HEK293 (cell line): ENCODE data around the gene RPS24.
A peak's percentile ranks its signal among the peaks of the same experiment; 100 is the strongest.
"Not testable (repeated sequence)": the region's sequence is repeated elsewhere in the genome, so short reads cannot be mapped to it uniquely, and the experiment has no call there.

ENCODE experiments used
- CTCF ChIA-PET: fragments of 350-600 bp; formaldehyde crosslinking; extraction: SDS; loops from one replicate; lab custom pipeline; 2021; ENCODE audit warnings: antibody characterized with exemption; lab: Yijun Ruan, JAX
- POLR2A ChIA-PET: fragments of 300-600 bp; formaldehyde crosslinking; extraction: SDS; loops from one replicate; lab custom pipeline; 2020; ENCODE audit warnings: antibody characterized with exemption, inconsistent platforms; lab: Yijun Ruan, JAX
- H3K27ac ChIP-seq: fragments of 200-500 bp; sonication (Bioruptor generic); 2 replicates; pipeline ENCODE4 v1.5.1; 2014; ENCODE audit warnings: low read depth, low read length, control low read depth, inconsistent platforms; ENCODE audit errors: extremely low read depth
- H3K36me3 ChIP-seq, 2 experiments: fragments of 200-500 bp in 1 of 2; sonication (Bioruptor generic) in 1 of 2; 1 replicate in 1 of 2; 2 replicates in 1 of 2; pipeline ENCODE4 v1.5.1; 2014 to 2017; ENCODE audit warnings: inconsistent platforms in 2 of 2, low read length in 2 of 2; ENCODE audit not compliant: control insufficient read depth in 2 of 2, insufficient read depth in 1 of 2
- H3K4me1 ChIP-seq: fragments of 200-500 bp; sonication (Bioruptor generic); 2 replicates; pipeline ENCODE4 v1.5.1; 2014; ENCODE audit warnings: mild to moderate bottlenecking, low read length, inconsistent platforms; ENCODE audit not compliant: control insufficient read depth, insufficient read depth
- H3K4me3 ChIP-seq: 2 replicates; pipeline ENCODE4 v1.5.1; 2011; ENCODE audit warnings: low read depth, mild to moderate bottlenecking, control low read depth, low read length, moderate library complexity
- H3K9me3 ChIP-seq: fragments of 200-500 bp; sonication (Bioruptor generic); 2 replicates; pipeline ENCODE4 v1.5.1; 2014; ENCODE audit warnings: low read depth, low read length, inconsistent platforms; ENCODE audit not compliant: control insufficient read depth, insufficient read depth
- KLF1 ChIP-seq: fragments of 450-650 bp; formaldehyde crosslinking; IDR thresholded peaks from 2 replicates; pipeline ENCODE4 v1.5.1; 2016; ENCODE audit warnings: missing biosample characterization, missing genetic modification characterization
- ZBTB8A ChIP-seq: fragments of 450-650 bp; formaldehyde crosslinking; IDR thresholded peaks from 2 replicates; pipeline ENCODE4 v1.5.1; 2016; ENCODE audit warnings: missing biosample characterization, missing genetic modification characterization
- ZNF146 ChIP-seq: fragments of 450-650 bp; formaldehyde crosslinking; IDR thresholded peaks from 2 replicates; pipeline ENCODE4 v1.5.1; 2016; ENCODE audit warnings: missing biosample characterization, missing genetic modification characterization
- ZNF175 ChIP-seq: fragments of 450-650 bp; formaldehyde crosslinking; IDR thresholded peaks from 2 replicates; pipeline ENCODE4 v1.5.1; 2016; ENCODE audit warnings: missing biosample characterization, missing genetic modification characterization
- ZNF2 ChIP-seq: fragments of 450-650 bp; formaldehyde crosslinking; IDR thresholded peaks from 2 replicates; pipeline ENCODE4 v1.5.1; 2016; ENCODE audit warnings: missing biosample characterization, missing genetic modification characterization
- ZNF202 ChIP-seq: fragments of 450-650 bp; formaldehyde crosslinking; IDR thresholded peaks from 2 replicates; pipeline ENCODE4 v1.5.1; 2016; ENCODE audit warnings: missing biosample characterization, missing genetic modification characterization, borderline replicate concordance
- ZNF248 ChIP-seq: fragments of 450-650 bp; formaldehyde crosslinking; IDR thresholded peaks from 2 replicates; pipeline ENCODE4 v1.5.1; 2017; ENCODE audit warnings: missing biosample characterization, missing genetic modification characterization
- ZNF473 ChIP-seq: fragments of 450-650 bp; formaldehyde crosslinking; IDR thresholded peaks from 2 replicates; pipeline ENCODE4 v1.5.1; 2017; ENCODE audit warnings: missing biosample characterization, missing genetic modification characterization
- ZNF785 ChIP-seq: fragments of 450-650 bp; formaldehyde crosslinking; IDR thresholded peaks from 2 replicates; pipeline ENCODE4 v1.5.1; 2016; ENCODE audit warnings: missing biosample characterization, missing genetic modification characterization
- ZNF837 ChIP-seq: fragments of 450-650 bp; formaldehyde crosslinking; IDR thresholded peaks from 2 replicates; pipeline ENCODE4 v1.5.1; 2016; ENCODE audit warnings: missing biosample characterization, missing genetic modification characterization
- TF ChIP-seq, protein P1 (sequence below): fragments of 450-650 bp; formaldehyde crosslinking; IDR thresholded peaks from 2 replicates; pipeline ENCODE4 v1.5.1; 2016; ENCODE audit warnings: missing biosample characterization, missing genetic modification characterization
- TF ChIP-seq, protein P2 (sequence below): fragments of 450-650 bp; formaldehyde crosslinking; IDR thresholded peaks from 2 replicates; pipeline ENCODE4 v1.5.1; 2016; ENCODE audit warnings: missing biosample characterization, missing genetic modification characterization
- TF ChIP-seq, protein P3 (sequence below): fragments of 450-650 bp; formaldehyde crosslinking; IDR thresholded peaks from 2 replicates; pipeline ENCODE4 v1.5.1; 2016; ENCODE audit warnings: missing biosample characterization, missing genetic modification characterization
- TF ChIP-seq, protein P4 (sequence below): fragments of 450-650 bp; formaldehyde crosslinking; IDR thresholded peaks from 2 replicates; pipeline ENCODE4 v1.5.1; 2016; ENCODE audit warnings: missing biosample characterization, missing genetic modification characterization, borderline replicate concordance
- TF ChIP-seq, protein P5 (sequence below): fragments of 450-650 bp; formaldehyde crosslinking; IDR thresholded peaks from 2 replicates; pipeline ENCODE4 v1.5.1; 2016; ENCODE audit warnings: missing biosample characterization, missing genetic modification characterization
- TF ChIP-seq, protein P6 (sequence below): fragments of 450-650 bp; formaldehyde crosslinking; IDR thresholded peaks from 2 replicates; pipeline ENCODE4 v1.5.1; 2017; ENCODE audit warnings: missing biosample characterization, missing genetic modification characterization

The RPS24 gene

DNA sequence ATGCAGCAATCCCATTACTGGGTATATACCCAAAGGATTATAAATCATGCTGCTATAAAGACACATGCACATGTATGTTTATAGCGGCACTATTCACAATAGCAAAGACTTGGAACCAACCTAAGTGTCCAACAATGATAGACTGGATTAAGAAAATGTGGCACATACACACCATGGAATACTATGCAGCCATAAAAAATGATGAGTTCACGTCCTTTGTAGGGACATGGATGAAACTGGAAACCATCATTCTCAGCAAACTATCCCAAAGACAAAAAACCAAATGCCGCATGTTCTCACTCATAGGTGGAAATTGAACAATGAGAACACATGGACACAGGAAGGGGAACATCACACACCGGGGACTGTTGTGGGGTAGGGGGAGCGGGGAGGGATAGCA lies 34.9 kb upstream of the RPS24 start:
- POLR2A ChIA-PET, H3K4me1 ChIP-seq, H3K4me3 ChIP-seq, H3K9me3 ChIP-seq, CTCF ChIA-PET: not testable (repeated sequence)
- peaks cover 30 to 53% of the 10 kb centered on the region in 2 experiments for H3K36me3 ChIP-seq
- TF ChIP-seq ZNF146 (tag by site-specific recombination): peak; percentile 98
- TF ChIP-seq, protein P1, sequence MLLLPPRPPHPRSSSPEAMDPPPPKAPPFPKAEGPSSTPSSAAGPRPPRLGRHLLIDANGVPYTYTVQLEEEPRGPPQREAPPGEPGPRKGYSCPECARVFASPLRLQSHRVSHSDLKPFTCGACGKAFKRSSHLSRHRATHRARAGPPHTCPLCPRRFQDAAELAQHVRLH (tag by site-specific recombination): peak; percentile 69
- TF ChIP-seq, all 188 proteins: peak for 2; not testable (repeated sequence) for 186
- not testable (repeated sequence) for H3K27ac ChIP-seq

DNA sequence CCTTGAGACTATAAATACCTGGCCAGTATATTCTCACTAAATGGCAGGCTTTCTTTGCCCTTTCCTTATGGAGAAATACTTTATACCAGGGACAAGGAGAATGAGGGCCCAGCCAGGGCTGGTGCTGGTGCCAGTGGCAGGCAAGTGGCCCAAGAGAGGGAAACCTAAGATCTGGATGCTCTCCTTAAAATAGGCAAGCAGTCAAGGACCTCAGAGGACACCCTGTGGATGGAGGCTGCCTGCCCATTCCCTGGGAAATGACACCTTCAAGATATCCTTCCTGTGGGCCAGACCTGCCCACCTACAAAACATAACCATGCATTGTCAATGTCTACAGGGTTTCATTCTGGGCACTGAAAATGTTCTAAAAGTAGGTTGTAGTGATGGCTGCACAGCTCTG lies 33.5 kb upstream of the RPS24 start:
- no peaks in the 10 kb centered on the region for H3K9me3 ChIP-seq
- ChIA-PET POLR2A (no interaction called here), CTCF (no interaction called here)
- H3K4me3 ChIP-seq: no peak overlapping the region
- 0 out of 2 replicates have a peak, but pooled peaks cover 3% of the 10 kb centered on the region for H3K4me1 ChIP-seq
- peaks cover 34 to 61% of the 10 kb centered on the region in 2 experiments for H3K36me3 ChIP-seq
- H3K27ac ChIP-seq: no peak overlapping the region
- TF ChIP-seq ZNF175 (tag by site-specific recombination) (no peak), ZNF473 (tag by site-specific recombination) (no peak), ZNF202 (tag by site-specific recombination) (no peak), ZNF2 (tag by site-specific recombination) (no peak), ZNF837 (tag by site-specific recombination) (no peak), KLF1 (tag by site-specific recombination) (no peak), ZBTB8A (tag by site-specific recombination) (no peak), ZNF248 (tag by site-specific recombination) (no peak), ZNF785 (tag by site-specific recombination) (no peak)
- TF ChIP-seq, protein P2, sequence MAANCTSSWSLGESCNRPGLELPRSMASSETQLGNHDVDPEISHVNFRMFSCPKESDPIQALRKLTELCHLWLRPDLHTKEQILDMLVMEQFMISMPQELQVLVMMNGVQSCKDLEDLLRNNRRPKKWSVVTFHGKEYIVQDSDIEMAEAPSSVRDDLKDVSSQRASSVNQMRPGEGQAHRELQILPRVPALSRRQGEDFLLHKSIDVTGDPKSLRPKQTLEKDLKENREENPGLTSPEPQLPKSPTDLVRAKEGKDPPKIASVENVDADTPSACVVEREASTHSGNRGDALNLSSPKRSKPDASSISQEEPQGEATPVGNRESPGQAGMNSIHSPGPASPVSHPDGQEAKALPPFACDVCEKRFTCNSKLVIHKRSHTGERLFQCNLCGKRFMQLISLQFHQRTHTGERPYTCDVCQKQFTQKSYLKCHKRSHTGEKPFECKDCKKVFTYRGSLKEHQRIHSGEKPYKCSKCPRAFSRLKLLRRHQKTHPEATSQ (tag by site-specific recombination): no peak
- TF ChIP-seq, protein P3, sequence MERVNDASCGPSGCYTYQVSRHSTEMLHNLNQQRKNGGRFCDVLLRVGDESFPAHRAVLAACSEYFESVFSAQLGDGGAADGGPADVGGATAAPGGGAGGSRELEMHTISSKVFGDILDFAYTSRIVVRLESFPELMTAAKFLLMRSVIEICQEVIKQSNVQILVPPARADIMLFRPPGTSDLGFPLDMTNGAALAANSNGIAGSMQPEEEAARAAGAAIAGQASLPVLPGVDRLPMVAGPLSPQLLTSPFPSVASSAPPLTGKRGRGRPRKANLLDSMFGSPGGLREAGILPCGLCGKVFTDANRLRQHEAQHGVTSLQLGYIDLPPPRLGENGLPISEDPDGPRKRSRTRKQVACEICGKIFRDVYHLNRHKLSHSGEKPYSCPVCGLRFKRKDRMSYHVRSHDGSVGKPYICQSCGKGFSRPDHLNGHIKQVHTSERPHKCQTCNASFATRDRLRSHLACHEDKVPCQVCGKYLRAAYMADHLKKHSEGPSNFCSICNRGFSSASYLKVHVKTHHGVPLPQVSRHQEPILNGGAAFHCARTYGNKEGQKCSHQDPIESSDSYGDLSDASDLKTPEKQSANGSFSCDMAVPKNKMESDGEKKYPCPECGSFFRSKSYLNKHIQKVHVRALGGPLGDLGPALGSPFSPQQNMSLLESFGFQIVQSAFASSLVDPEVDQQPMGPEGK (tag by site-specific recombination): no peak
- TF ChIP-seq, protein P4, sequence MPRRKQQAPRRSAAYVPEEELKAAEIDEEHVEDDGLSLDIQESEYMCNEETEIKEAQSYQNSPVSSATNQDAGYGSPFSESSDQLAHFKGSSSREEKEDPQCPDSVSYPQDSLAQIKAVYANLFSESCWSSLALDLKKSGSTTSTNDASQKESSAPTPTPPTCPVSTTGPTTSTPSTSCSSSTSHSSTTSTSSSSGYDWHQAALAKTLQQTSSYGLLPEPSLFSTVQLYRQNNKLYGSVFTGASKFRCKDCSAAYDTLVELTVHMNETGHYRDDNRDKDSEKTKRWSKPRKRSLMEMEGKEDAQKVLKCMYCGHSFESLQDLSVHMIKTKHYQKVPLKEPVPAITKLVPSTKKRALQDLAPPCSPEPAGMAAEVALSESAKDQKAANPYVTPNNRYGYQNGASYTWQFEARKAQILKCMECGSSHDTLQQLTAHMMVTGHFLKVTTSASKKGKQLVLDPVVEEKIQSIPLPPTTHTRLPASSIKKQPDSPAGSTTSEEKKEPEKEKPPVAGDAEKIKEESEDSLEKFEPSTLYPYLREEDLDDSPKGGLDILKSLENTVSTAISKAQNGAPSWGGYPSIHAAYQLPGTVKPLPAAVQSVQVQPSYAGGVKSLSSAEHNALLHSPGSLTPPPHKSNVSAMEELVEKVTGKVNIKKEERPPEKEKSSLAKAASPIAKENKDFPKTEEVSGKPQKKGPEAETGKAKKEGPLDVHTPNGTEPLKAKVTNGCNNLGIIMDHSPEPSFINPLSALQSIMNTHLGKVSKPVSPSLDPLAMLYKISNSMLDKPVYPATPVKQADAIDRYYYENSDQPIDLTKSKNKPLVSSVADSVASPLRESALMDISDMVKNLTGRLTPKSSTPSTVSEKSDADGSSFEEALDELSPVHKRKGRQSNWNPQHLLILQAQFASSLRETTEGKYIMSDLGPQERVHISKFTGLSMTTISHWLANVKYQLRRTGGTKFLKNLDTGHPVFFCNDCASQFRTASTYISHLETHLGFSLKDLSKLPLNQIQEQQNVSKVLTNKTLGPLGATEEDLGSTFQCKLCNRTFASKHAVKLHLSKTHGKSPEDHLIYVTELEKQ (tag by site-specific recombination): no peak
- TF ChIP-seq, protein P5, sequence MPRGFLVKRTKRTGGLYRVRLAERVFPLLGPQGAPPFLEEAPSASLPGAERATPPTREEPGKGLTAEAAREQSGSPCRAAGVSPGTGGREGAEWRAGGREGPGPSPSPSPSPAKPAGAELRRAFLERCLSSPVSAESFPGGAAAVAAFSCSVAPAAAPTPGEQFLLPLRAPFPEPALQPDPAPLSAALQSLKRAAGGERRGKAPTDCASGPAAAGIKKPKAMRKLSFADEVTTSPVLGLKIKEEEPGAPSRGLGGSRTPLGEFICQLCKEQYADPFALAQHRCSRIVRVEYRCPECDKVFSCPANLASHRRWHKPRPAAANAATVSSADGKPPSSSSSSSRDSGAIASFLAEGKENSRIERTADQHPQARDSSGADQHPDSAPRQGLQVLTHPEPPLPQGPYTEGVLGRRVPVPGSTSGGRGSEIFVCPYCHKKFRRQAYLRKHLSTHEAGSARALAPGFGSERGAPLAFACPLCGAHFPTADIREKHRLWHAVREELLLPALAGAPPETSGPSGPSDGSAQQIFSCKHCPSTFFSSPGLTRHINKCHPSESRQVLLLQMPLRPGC (tag by site-specific recombination): no peak
- TF ChIP-seq, protein P6, sequence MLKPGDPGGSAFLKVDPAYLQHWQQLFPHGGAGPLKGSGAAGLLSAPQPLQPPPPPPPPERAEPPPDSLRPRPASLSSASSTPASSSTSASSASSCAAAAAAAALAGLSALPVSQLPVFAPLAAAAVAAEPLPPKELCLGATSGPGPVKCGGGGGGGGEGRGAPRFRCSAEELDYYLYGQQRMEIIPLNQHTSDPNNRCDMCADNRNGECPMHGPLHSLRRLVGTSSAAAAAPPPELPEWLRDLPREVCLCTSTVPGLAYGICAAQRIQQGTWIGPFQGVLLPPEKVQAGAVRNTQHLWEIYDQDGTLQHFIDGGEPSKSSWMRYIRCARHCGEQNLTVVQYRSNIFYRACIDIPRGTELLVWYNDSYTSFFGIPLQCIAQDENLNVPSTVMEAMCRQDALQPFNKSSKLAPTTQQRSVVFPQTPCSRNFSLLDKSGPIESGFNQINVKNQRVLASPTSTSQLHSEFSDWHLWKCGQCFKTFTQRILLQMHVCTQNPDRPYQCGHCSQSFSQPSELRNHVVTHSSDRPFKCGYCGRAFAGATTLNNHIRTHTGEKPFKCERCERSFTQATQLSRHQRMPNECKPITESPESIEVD (tag by site-specific recombination): no peak
